Measurements from ENCODE around the gene SUSD1.

Gene SUSD1

GRCh38 chr9:112184946-112185345 is 9.8 kb upstream of the SUSD1 start:
- Mint-ChIP-seq H3K9me3 (peaks cover 9% of the 10 kb centered on the region), H3K4me3 (no peak overlapping the region), H3K36me3 (ENCODE audit: low read depth) (no peaks in the 10 kb centered on the region)

GRCh38 chr9:112184221-112184620 is 9.1 kb upstream of the SUSD1 start:
- intact Hi-C loops (cut with micrococcal nuclease): no loop called here
- no peak overlapping the region for H3K4me3 Mint-ChIP-seq
- peaks cover 25% of the 10 kb centered on the region for H3K4me1 Mint-ChIP-seq (ENCODE audit: low read depth)
- H3K27ac Mint-ChIP-seq: no peak overlapping the region
- H3K27me3 Mint-ChIP-seq: no peaks in the 10 kb centered on the region
- no peaks in the 10 kb centered on the region for H3K36me3 Mint-ChIP-seq (ENCODE audit: low read depth)
- peaks cover 9% of the 10 kb centered on the region for H3K9me3 Mint-ChIP-seq

More at GRCh38 chr9:112184946-112185345, 9.8 kb upstream of the SUSD1 start:
- peaks cover 25% of the 10 kb centered on the region for H3K4me1 Mint-ChIP-seq (ENCODE audit: low read depth)
- H3K27ac Mint-ChIP-seq: no peak overlapping the region
- intact Hi-C loops (cut with micrococcal nuclease): no loop called here
- H3K27me3 Mint-ChIP-seq: no peaks in the 10 kb centered on the region

- Mint-ChIP-seq H3K4me1 (ENCODE audit: low read depth) (peaks cover 51% of the 10 kb centered on the region), H3K4me3 (no peak overlapping the region), H3K36me3 (ENCODE audit: low read depth) (peaks cover 2% of the 10 kb centered on the region), H3K27ac (peak overlapping the region; percentile 64), H3K9me3 (peaks cover 9% of the 10 kb centered on the region), H3K27me3 (no peaks in the 10 kb centered on the region)
- intact Hi-C loops (cut with micrococcal nuclease): no loop called here
These were observed 5.3 kb upstream of the SUSD1 start for GRCh38 chr9:112180387-112180881.

DNA sequence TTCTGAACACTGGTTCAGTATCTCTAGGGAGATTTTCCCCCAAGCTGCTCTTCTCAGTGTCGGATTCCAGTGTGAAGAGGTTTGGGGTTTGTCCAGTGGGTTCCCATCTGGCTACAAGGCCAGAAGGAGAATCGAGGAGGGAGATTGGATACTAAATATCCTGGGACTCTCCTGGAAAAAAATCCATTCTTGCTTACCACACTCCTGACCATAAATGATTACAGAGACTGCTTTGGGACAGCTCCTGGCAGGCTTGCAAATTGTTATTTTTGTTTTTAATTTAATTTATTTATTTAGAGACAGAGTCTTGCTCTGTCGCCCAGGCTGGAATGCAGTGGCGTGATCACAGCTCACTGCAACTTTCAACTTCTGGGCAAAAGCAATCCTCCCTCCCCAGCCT is 4.7 kb upstream of the SUSD1 start:
- intact Hi-C loops (cut with micrococcal nuclease): no loop called here
- H3K27me3 Mint-ChIP-seq: no peaks in the 10 kb centered on the region
- peaks cover 54% of the 10 kb centered on the region for H3K4me1 Mint-ChIP-seq (ENCODE audit: low read depth)
- peaks cover 9% of the 10 kb centered on the region for H3K9me3 Mint-ChIP-seq
- no peak overlapping the region for H3K4me3 Mint-ChIP-seq
- H3K27ac Mint-ChIP-seq: no peak overlapping the region
- peaks cover 6% of the 10 kb centered on the region for H3K36me3 Mint-ChIP-seq (ENCODE audit: low read depth)

DNA sequence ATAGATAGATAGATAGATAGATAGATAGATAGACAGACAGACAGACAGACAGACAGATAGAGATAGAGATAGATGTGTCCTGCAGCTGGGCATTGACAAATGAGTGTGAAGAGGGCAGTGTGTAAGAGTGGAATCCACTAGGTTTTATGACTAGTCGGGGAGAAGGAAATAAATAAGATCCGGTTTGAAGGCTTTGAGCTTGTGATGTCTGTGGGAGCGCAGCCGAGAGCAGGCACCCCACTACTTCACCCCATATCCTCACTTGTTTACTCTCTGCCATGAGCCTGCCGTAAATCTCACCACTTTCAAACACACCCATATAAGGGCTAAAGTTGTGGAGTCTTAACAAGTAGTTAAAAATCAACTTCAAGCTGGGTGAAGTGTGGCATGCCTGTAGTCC is 1.4 kb upstream of the SUSD1 start:
- no peaks in the 10 kb centered on the region for H3K27me3 Mint-ChIP-seq
- peaks cover 28% of the 10 kb centered on the region for H3K36me3 Mint-ChIP-seq (ENCODE audit: low read depth)
- intact Hi-C loops (cut with micrococcal nuclease): no loop called here
- peak overlapping the region; percentile 86 for H3K27ac Mint-ChIP-seq
- peaks cover 74% of the 10 kb centered on the region for H3K4me1 Mint-ChIP-seq (ENCODE audit: low read depth)
- no peak overlapping the region for H3K4me3 Mint-ChIP-seq
- no peaks in the 10 kb centered on the region for H3K9me3 Mint-ChIP-seq

DNA sequence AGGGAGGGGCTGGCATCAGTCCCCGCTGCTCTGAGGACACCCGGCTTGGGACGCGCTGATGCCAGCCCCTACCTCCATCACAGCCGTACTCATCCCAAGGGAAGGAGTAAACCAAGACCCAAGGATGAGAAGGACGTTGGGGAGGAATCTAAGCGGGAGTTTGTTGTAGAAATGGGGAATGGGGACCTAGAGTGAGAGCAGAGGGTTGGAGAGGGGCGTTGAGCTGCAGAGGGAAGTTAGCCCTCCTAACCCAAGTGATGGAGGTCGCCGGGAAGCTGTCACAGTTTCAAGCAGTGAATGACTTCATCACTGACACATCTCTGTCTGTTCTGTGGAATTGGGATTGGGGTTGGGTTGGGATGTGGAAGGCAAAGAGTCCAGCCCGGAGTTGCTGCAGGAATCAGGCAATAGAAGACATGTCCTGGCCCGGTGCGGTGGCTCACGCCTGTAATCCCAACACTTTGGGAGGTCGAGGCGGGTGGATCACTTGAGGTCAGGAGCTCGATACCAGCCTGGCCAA is 759 bp upstream of the SUSD1 start:
- intact Hi-C loops (cut with micrococcal nuclease): no loop called here
- Mint-ChIP-seq H3K27ac (peak overlapping the region; percentile 86), H3K27me3 (no peaks in the 10 kb centered on the region), H3K9me3 (no peaks in the 10 kb centered on the region), H3K4me3 (peak overlapping the region; percentile 81), H3K4me1 (ENCODE audit: low read depth) (peaks cover 74% of the 10 kb centered on the region), H3K36me3 (ENCODE audit: low read depth) (peaks cover 30% of the 10 kb centered on the region)

DNA sequence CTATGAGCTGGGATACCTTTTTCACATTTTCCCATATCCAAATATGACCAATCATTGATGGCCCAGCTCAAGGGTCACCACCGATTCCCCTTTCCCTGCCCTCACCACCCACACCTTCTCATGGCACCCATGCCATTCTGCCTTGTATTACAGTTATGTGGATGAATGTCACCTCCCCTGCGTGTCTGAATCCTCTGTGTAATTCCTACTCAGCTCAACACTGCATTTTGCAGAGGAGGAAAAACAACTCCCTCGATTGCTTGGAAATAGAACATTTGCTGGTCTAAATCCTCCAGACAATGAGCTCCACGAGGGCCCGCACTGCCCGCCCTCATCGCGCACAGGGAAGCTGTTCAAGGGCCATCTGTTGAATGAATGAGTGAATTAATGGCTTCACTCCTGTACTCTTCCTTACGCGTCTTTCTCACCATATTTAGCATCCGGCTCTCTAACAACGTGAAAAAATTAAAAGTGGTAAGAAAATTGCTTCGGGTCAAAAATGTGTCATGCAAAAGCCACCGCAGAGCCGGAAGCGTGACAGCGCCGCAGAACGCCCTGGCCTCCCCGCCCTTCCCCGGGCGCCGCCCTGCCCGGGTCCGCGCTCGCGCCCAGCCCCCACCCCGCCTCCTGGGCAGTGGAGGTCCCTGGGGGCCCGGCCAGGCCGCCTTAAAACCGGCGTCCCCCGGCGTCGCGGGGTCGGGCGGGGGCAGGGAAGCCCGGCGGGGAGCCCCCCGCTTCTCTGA is 704 bp downstream of the SUSD1 start:
- intact Hi-C loops (cut with micrococcal nuclease): no loop called here
- Mint-ChIP-seq H3K36me3 (ENCODE audit: low read depth) (peaks cover 39% of the 10 kb centered on the region), H3K27ac (peak overlapping the region; percentile 87), H3K4me1 (ENCODE audit: low read depth) (peaks cover 79% of the 10 kb centered on the region), H3K4me3 (peak overlapping the region; percentile 76), H3K27me3 (no peaks in the 10 kb centered on the region), H3K9me3 (no peaks in the 10 kb centered on the region)

GRCh38 chr9:112173489-112174221 is 1.4 kb downstream of the SUSD1 start:
- Mint-ChIP-seq H3K4me3 (peak overlapping the region; percentile 76), H3K9me3 (no peaks in the 10 kb centered on the region), H3K27ac (peak overlapping the region; percentile 87), H3K36me3 (ENCODE audit: low read depth) (peaks cover 45% of the 10 kb centered on the region), H3K4me1 (ENCODE audit: low read depth) (peaks cover 84% of the 10 kb centered on the region), H3K27me3 (no peaks in the 10 kb centered on the region)
- intact Hi-C loops (cut with micrococcal nuclease): no loop called here

- H3K27ac Mint-ChIP-seq: no peak overlapping the region
- no peak overlapping the region for H3K4me3 Mint-ChIP-seq
- peaks cover 82% of the 10 kb centered on the region for H3K4me1 Mint-ChIP-seq (ENCODE audit: low read depth)
- no peaks in the 10 kb centered on the region for H3K27me3 Mint-ChIP-seq
- H3K36me3 Mint-ChIP-seq (ENCODE audit: low read depth): peaks cover 63% of the 10 kb centered on the region
- H3K9me3 Mint-ChIP-seq: no peaks in the 10 kb centered on the region
- intact Hi-C loops (cut with micrococcal nuclease): no loop called here
These were observed 4.1 kb downstream of the SUSD1 start for GRCh38 chr9:112170968-112171367.

DNA sequence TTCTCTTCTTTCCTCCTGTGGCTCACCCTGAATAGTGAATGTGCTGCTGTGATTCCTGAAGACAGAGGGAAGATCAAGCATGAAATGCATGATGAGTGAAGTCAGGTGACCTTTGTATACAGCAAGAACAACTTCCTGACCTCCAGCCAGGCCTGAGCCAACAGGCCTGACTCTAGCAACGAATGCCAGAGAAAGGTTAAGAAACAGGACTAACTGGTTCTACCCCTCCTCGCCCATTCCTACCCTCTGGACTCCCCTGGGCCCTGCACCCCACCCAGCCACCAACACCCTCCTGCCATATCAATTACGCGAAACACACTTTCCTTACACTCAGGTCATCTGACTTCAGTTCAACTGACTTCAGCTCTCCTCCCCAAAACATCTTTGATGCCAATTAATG is 4.9 kb downstream of the SUSD1 start:
- Mint-ChIP-seq H3K4me1 (ENCODE audit: low read depth) (peaks cover 81% of the 10 kb centered on the region), H3K27me3 (no peaks in the 10 kb centered on the region), H3K9me3 (no peaks in the 10 kb centered on the region), H3K4me3 (no peak overlapping the region), H3K27ac (no peak overlapping the region), H3K36me3 (ENCODE audit: low read depth) (peaks cover 67% of the 10 kb centered on the region)
- intact Hi-C loops (cut with micrococcal nuclease): no loop called here

- Mint-ChIP-seq H3K4me3 (no peak overlapping the region), H3K27ac (no peak overlapping the region), H3K9me3 (no peaks in the 10 kb centered on the region), H3K36me3 (ENCODE audit: low read depth) (peaks cover 63% of the 10 kb centered on the region), H3K4me1 (ENCODE audit: low read depth) (peaks cover 78% of the 10 kb centered on the region), H3K27me3 (no peaks in the 10 kb centered on the region)
- intact Hi-C loops (cut with micrococcal nuclease): loop anchor here (10.0 kb wide), 1 partner anchor 45 kb away; no protein-coding TSS in a partner anchor
These were observed 5.7 kb downstream of the SUSD1 start for GRCh38 chr9:112169368-112169767.

DNA sequence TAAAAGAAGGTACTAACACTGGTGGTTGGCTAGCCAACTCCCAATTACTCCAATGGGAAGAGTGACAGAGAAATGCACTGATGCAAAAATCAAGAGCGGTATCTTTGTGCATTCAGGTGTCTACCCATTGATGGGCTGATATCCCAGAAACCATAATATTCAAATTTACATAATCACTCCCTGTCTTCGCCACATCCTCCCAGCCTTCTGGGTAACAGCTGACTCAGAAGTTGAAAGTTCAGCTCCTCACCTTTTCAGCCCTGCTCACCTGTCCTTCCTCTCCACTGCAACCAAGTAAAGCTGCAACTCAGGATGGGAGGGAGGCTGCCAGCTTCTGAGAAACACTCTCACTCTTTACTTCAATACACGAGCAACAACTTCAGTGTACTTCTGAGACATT is 6.9 kb downstream of the SUSD1 start:
- Mint-ChIP-seq H3K36me3 (ENCODE audit: low read depth) (peaks cover 56% of the 10 kb centered on the region), H3K27ac (no peak overlapping the region), H3K9me3 (no peaks in the 10 kb centered on the region), H3K4me3 (no peak overlapping the region), H3K4me1 (ENCODE audit: low read depth) (peaks cover 67% of the 10 kb centered on the region), H3K27me3 (no peaks in the 10 kb centered on the region)
- intact Hi-C loops (cut with micrococcal nuclease): loop anchor here (10.0 kb wide), 1 partner anchor 47 kb away; no protein-coding TSS in a partner anchor

- Mint-ChIP-seq H3K4me3 (no peak overlapping the region), H3K27ac (peak overlapping the region; percentile 20), H3K9me3 (no peaks in the 10 kb centered on the region), H3K36me3 (ENCODE audit: low read depth) (peaks cover 42% of the 10 kb centered on the region), H3K27me3 (no peaks in the 10 kb centered on the region), H3K4me1 (ENCODE audit: low read depth) (peaks cover 58% of the 10 kb centered on the region)
- intact Hi-C loops (cut with micrococcal nuclease): loop anchor here (10.0 kb wide), 1 partner anchor 48 kb away; no protein-coding TSS in a partner anchor
These were observed 8.6 kb downstream of the SUSD1 start for GRCh38 chr9:112166176-112167140.
